ENCODE data around the gene FUT2.

FUT2 gene

GRCh38 chr19:48734625-48735024, 38.9 kb downstream of the FUT2 start:
- DNase-seq = no peak

GRCh38 chr19:48735031-48735615, 39.4 kb downstream of the FUT2 start:
- no peak for DNase-seq

GRCh38 chr19:48737360-48737998, 41.7 kb downstream of the FUT2 start:
- no peak for DNase-seq

- DNase-seq = peak; percentile 91
These were observed 43.0 kb downstream of the FUT2 start for GRCh38 chr19:48738557-48739403.

GRCh38 chr19:48739404-48740163, 43.8 kb downstream of the FUT2 start:
- DNase-seq = no peak

- DNase-seq = no peak
These were observed 44.6 kb downstream of the FUT2 start, which contains the start of gene RASIP1 for GRCh38 chr19:48740164-48740972. RASIP1 (minus strand) TSS chr19:48740610; CDS start chr19:48740282, 328 bp downstream.

- DNase-seq = no peak
These were observed 45.6 kb downstream of the FUT2 start for GRCh38 chr19:48741129-48741999.

- no peak for DNase-seq
These were observed 46.3 kb downstream of the FUT2 start for GRCh38 chr19:48742096-48742495.

GRCh38 chr19:48745208-48745995, 49.6 kb downstream of the FUT2 start:
- peak; percentile 65 for DNase-seq

- no peak for DNase-seq
These were observed 50.3 kb downstream of the FUT2 start for GRCh38 chr19:48746110-48746509.

- peak; percentile 35 for DNase-seq
These were observed 51.2 kb downstream of the FUT2 start, which contains the start of gene IZUMO1 for GRCh38 chr19:48746738-48747575. IZUMO1 (minus strand) TSS chr19:48746909; CDS start chr19:48745859, 1,050 bp downstream.

GRCh38 chr19:48749571-48750198, 53.9 kb downstream of the FUT2 start:
- no peak for DNase-seq

- no peak for DNase-seq
These were observed 54.6 kb downstream of the FUT2 start for GRCh38 chr19:48750351-48750750.

- no peak for DNase-seq
These were observed 55.2 kb downstream of the FUT2 start for GRCh38 chr19:48750771-48751504.

GRCh38 chr19:48751845-48752495, 56.2 kb downstream of the FUT2 start:
- peak; percentile 43 for DNase-seq

- DNase-seq = peak; percentile 94
These were observed 57.0 kb downstream of the FUT2 start, which contains the start of gene FUT1 for GRCh38 chr19:48752496-48753365. FUT1 (minus strand) TSS chr19:48752641; CDS start chr19:48751281, 1,360 bp downstream.
